ENCODE data around the gene INHBC.

The INHBC gene

GRCh38 chr12:57469296-57470164, 34.9 kb downstream of the INHBC start:
- DNase-seq (ENCODE audit: low read depth in 3 of 3), result no peak

GRCh38 chr12:57470286-57470969, 35.8 kb downstream of the INHBC start:
- no peak for DNase-seq (ENCODE audit: low read depth in 3 of 3)

- DNase-seq (ENCODE audit: low read depth in 3 of 3), result no peak
These were observed 36.5 kb downstream of the INHBC start for GRCh38 chr12:57470970-57471656.

GRCh38 chr12:57471661-57472060, 37.1 kb downstream of the INHBC start:
- DNase-seq (ENCODE audit: low read depth in 3 of 3), result no peak

- no peak for DNase-seq (ENCODE audit: low read depth in 3 of 3)
These were observed 37.8 kb downstream of the INHBC start for GRCh38 chr12:57472391-57472790.

GRCh38 chr12:57473392-57473791, 38.8 kb downstream of the INHBC start:
- DNase-seq (ENCODE audit: low read depth in 3 of 3), result no peak

GRCh38 chr12:57473886-57474285, 39.3 kb downstream of the INHBC start:
- no peak for DNase-seq (ENCODE audit: low read depth in 3 of 3)

- no peak for DNase-seq (ENCODE audit: low read depth in 3 of 3)
These were observed 39.8 kb downstream of the INHBC start for GRCh38 chr12:57474430-57474829.

- DNase-seq (ENCODE audit: low read depth in 3 of 3), result no peak
These were observed 40.3 kb downstream of the INHBC start for GRCh38 chr12:57474862-57475261.

GRCh38 chr12:57475271-57476161, 40.9 kb downstream of the INHBC start:
- DNase-seq (ENCODE audit: low read depth in 3 of 3), result no peak

GRCh38 chr12:57476162-57476992, 41.8 kb downstream of the INHBC start:
- peak in 2 of 3 experiments; percentile 48 to 53 for DNase-seq (ENCODE audit: low read depth in 3 of 3)

GRCh38 chr12:57476993-57477709, 42.6 kb downstream of the INHBC start:
- DNase-seq (ENCODE audit: low read depth in 3 of 3), result no peak

GRCh38 chr12:57477710-57478681, 43.4 kb downstream of the INHBC start:
- DNase-seq (ENCODE audit: low read depth in 3 of 3), result peak in 1 of 3 experiments; percentile 40

- DNase-seq (ENCODE audit: low read depth in 3 of 3), result peak in 1 of 3 experiments; percentile 11
These were observed 44.4 kb downstream of the INHBC start for GRCh38 chr12:57479043-57479375.

- DNase-seq (ENCODE audit: low read depth in 3 of 3), result peak in 1 of 3 experiments; percentile 22
These were observed 45.0 kb downstream of the INHBC start, which contains the start of gene ARHGAP9 for GRCh38 chr12:57479376-57480115. Gene ARHGAP9 (minus strand): TSS chr12:57479866. CDS start chr12:57479406, 460 bp downstream.

- DNase-seq (ENCODE audit: low read depth in 3 of 3), result no peak
These were observed 47.1 kb downstream of the INHBC start for GRCh38 chr12:57481671-57482070.

GRCh38 chr12:57483466-57483865, 48.9 kb downstream of the INHBC start:
- DNase-seq (ENCODE audit: low read depth in 3 of 3), result no peak

GRCh38 chr12:57485695-57486094, 51.1 kb downstream of the INHBC start:
- no peak for DNase-seq (ENCODE audit: low read depth in 3 of 3)

Data from stimulated activated CD4-positive, alpha-beta T cell treated with anti-CD3 and anti-CD28 coated beads, TNF-alpha, amount 100 ng/mL, for 4 hours (primary cell).